ENCODE results near the gene KAZN.

Gene KAZN

DNA sequence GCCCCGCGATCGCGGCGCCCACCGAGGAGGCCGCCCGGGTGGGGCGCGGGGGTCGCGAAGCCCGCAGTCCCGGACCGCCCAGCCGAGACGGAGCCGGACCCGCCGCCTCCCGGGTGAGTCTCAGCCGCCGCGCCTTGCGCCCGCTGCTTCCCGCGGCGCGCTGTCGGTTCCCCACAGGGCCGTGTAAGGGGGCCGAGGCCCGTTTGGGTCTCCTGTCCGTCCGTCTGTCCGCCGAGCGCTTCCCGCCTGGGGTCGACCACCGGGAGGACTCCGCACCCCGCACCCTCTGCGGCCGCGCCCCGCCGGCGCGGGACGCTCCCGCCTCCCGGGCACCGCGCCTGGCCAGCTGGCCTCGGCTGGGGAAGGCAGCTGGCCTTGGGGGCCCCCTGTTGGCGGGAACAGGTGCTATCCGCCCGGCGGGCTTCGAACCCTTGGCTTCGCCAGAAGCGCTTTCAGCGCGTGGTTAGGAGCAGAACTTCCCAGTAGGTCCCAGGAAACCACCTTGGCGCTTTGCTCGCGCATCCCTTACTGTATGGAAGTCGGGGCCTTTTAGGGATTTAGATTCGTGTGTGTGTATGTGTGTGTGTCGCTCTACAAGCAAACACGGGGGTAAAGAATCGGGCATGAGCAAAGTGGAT, 555.5 kb downstream of the KAZN start:
- no peak for DNase-seq

GRCh38 chr1:15154480-15155036, 556.1 kb downstream of the KAZN start:
- no peak for DNase-seq

DNA sequence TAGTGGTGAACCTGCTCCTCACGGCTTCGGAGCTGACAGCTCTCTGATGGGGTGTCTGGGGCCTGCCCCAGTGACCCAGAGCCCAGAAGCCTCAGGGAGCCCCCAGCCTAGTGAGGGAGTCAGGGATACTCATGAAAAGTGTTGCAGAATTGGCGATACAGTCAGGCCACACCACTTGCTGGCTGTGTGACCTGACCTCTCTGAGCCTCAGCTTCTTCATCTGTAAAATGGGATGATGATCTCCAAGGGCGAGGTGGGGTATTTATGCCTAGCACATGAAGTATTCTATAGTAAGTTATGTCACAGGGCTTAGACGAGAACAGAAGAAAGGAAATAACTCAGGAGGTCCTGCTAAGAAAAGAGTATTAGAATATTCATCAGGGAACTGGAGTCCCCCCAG, 556.7 kb downstream of the KAZN start:
- DNase-seq = no peak

DNA sequence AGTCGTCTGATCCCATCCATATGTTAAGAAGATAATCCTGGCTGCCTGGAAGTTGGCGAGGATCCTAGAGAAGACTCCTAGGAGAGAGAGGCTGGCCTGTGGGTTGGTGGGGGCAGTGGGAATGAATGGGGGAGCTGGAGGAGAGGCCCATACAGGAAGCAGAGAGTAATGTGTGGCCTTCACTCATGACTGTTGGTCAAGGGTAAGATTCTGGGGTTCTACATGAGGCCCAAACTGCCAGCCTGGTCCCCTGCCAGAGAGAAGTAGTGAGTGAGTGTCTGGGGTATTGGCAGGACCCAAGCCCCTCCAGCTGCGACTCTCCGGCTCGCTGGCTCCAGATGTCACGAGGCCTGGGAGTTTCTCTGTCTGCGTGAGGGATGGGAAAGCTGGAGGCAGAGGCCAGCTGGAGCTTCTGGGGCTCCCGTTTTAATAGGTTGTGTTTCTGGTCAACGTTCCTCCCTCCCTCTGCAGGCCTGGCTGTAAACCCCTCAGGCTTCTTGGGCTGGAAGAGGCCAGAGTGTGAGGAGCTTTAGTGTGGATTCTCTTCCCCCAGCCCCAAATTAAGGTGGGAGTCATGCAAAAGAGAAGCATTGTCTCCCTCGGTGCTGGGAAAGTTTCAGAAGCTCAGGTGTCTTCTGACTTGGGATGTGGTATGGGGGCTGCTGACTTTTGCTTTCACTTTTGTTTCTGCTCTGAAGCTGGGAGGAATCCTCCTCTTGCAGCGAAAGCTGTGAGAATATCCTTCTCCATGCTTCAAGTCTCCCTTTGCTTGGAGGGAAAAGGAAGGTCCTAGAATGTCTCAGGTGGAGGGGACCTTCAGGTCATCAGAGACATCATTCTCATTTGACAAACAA, 557.6 kb downstream of the KAZN start:
- DNase-seq = no peak

DNA sequence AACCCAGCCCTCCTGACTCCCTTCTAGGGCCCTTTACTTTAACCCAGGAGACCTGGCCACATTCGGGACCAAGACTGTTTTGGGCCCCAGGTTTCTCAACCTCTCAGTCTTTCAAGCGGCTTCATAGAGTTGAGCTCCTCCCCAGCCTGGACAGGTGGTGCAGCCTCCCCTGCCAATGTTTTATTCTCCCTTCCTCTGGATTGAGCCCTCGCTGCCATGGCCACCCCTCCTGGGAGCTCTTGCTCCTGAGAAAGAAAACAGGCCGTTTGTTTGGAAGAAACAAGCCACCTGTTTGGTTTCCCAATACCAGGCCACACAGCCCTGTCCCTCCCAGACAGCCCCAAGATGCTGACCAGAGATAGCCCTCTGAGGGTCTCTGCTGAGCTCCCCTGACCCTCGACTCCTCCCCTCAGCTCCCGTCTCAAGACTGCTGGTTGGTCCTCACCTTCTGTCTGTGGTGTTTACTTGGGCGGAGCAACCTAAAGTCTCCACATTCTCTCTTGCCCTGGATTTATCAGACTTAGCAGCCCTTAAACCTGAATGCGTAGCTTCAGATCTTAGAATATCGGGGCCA, 558.4 kb downstream of the KAZN start:
- no peak for DNase-seq

GRCh38 chr1:15157524-15158399, 559.3 kb downstream of the KAZN start:
- DNase-seq = no peak

DNA sequence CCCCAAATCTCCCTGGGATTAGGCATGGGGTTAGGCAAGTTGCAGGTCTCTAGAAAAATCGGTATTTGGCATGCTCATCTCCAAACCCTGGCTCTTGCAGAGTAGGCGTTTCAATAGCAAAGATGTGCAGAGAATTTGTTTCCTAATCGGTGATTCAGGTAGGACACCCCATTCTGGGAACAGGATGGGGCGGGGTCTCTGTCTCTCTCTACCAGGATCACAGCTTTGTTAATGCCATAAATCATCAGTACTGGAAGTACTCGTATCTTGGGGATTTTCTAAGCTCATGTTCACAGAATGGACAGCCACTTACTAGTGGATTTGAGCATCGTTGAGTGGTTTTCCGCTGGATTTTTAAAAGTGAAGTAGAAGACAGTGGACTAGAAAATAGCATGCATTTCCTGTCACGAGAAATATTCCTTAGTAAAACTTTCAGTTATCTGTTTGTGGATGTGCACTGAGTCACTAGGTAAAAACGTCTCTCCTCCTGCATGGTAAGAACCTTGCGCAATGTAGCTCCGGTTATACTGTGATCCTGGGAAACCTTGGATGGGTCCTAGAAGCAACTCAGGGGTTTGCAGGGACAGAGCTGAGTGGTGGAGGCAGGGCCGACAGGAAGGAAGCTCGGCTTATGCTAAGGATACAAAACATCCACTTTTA, 560.2 kb downstream of the KAZN start:
- no peak for DNase-seq

GRCh38 chr1:15159166-15159555, 560.7 kb downstream of the KAZN start:
- DNase-seq = no peak

GRCh38 chr1:15160626-15161025, 562.1 kb downstream of the KAZN start:
- DNase-seq = no peak

DNA sequence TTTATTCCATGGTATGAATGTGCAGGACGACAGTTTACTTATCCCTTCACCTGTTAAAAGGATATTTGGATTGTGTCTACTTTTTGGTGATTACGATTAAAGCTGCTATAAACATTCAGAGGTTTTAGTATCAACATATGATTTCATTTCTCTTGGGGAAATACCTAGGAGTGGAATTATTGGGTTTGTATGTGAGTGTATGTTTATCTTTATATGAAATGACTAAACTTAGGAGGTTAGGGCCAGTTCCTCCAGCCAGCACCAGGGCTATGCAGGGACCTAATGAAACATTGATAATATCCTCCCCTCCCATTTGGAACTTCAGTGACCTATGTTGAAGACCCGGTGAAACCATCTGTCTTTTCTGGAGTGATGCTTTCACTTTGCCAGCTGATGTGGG, 568.9 kb downstream of the KAZN start:
- DNase-seq = no peak

Measured in central memory CD4-positive, alpha-beta T cell (primary cell).